ENCODE results near the gene HLA-DRA. TPM values are rescaled to one million over a fixed set of nuclear protein-coding genes. Genes with fewer than 3 reads are reported as not detected.

Gene HLA-DRA
- 0.73 and 2.0 TPM in 2 replicates for total RNA-seq

GRCh38 chr6:32439602-32440214 lies at the start of gene HLA-DRA:
Gene HLA-DRA, plus strand, starts transcription at chr6:32439887. Its CDS starts 64 bp downstream, at chr6:32439951.

DNA sequence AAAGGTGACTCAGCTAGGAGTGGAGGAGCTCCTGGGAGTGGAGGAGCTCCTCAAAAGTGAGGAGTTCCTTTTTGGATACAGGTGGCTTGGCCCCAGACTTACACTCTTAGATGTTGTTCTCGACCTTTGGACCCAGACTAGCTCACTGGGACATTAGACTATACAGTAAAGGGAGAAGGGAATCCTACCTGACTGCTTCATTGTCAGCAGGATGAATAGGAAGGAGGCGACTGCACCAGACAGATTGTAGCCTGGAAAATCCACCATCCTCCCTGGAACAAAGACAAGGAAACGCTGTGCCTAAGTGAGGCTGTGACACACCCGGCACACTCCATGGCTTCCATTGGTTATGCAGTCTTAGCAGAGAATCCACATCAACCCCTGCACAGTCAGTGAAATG lies 32.8 kb upstream of the HLA-DRA start, which contains the start of gene BTNL2:
Gene BTNL2, minus strand, starts transcription at position 325 of the 400 bp plus-strand sequence. Its CDS starts 58 bp downstream, at position 267.

Other genes starting within 250 kb of the HLA-DRA start
- gene PBX2, start 249.7 kb upstream of the HLA-DRA start, total RNA-seq = 21.3 and 28.7 TPM in 2 replicates
- 1.1 and 1.4 TPM in 2 replicates for gene GPSM3, start 247.2 kb upstream of the HLA-DRA start, total RNA-seq
- gene NOTCH4, start 215.8 kb upstream of the HLA-DRA start, total RNA-seq = 0.59 and 0.73 TPM in 2 replicates
- not detected in 2 replicates for gene TSBP1, start 68.0 kb upstream of the HLA-DRA start, total RNA-seq
- gene BTNL2, start 32.7 kb upstream of the HLA-DRA start, total RNA-seq = not detected in 2 replicates
- gene HLA-DRB5, start 90.4 kb downstream of the HLA-DRA start, total RNA-seq = not detected in 2 replicates
- under 0.01 TPM in 1 of 2 replicates, not detected in the other for gene HLA-DRB1, start 150.0 kb downstream of the HLA-DRA start, total RNA-seq
- not detected in 2 replicates for gene HLA-DQA1, start 197.5 kb downstream of the HLA-DRA start, total RNA-seq
- gene HLA-DQB1, start 226.8 kb downstream of the HLA-DRA start, total RNA-seq = not detected in 2 replicates

Data from subcutaneous preadipocyte (primary cell).